ENCODE data around the gene LRPPRC.

LRPPRC gene

GRCh38 chr2:43874776-43875451, 120.9 kb downstream of the LRPPRC start:
- no peak for FAIRE-seq
- DNase-seq (ENCODE audit: insufficient read length, low spot score), result no peak

GRCh38 chr2:43872151-43872550, 123.6 kb downstream of the LRPPRC start:
- DNase-seq (ENCODE audit: insufficient read length, low spot score), result no peak
- FAIRE-seq, result no peak

GRCh38 chr2:43855292-43855691, 140.5 kb downstream of the LRPPRC start:
- DNase-seq (ENCODE audit: insufficient read length, low spot score) (no peak), FAIRE-seq (no peak)

GRCh38 chr2:43854671-43855070, 141.1 kb downstream of the LRPPRC start:
- DNase-seq (ENCODE audit: insufficient read length, low spot score) (no peak), FAIRE-seq (no peak)

- FAIRE-seq (no peak), DNase-seq (ENCODE audit: insufficient read length, low spot score) (no peak)
Measured at GRCh38 chr2:43853141-43854081, 142.4 kb downstream of the LRPPRC start.

GRCh38 chr2:43852196-43852730, 143.5 kb downstream of the LRPPRC start:
- FAIRE-seq, result no peak
- DNase-seq (ENCODE audit: insufficient read length, low spot score), result no peak

GRCh38 chr2:43851011-43851980, 144.5 kb downstream of the LRPPRC start:
- DNase-seq (ENCODE audit: insufficient read length, low spot score) (no peak), FAIRE-seq (no peak)

GRCh38 chr2:43848214-43848613, 147.6 kb downstream of the LRPPRC start:
- no peak for DNase-seq (ENCODE audit: insufficient read length, low spot score)
- no peak for FAIRE-seq

GRCh38 chr2:43846140-43846793, 149.5 kb downstream of the LRPPRC start:
- FAIRE-seq (no peak), DNase-seq (ENCODE audit: insufficient read length, low spot score) (no peak)

- no peak for FAIRE-seq
- DNase-seq (ENCODE audit: insufficient read length, low spot score), result no peak
Measured at GRCh38 chr2:43845181-43845580, 150.6 kb downstream of the LRPPRC start.

GRCh38 chr2:43842866-43843226, 152.9 kb downstream of the LRPPRC start:
- FAIRE-seq (no peak), DNase-seq (ENCODE audit: insufficient read length, low spot score) (no peak)

GRCh38 chr2:43841949-43842865, 153.6 kb downstream of the LRPPRC start:
- FAIRE-seq (no peak), DNase-seq (ENCODE audit: insufficient read length, low spot score) (no peak)

GRCh38 chr2:43840965-43841364, 154.8 kb downstream of the LRPPRC start:
- FAIRE-seq (no peak), DNase-seq (ENCODE audit: insufficient read length, low spot score) (no peak)

GRCh38 chr2:43839776-43840564, 155.8 kb downstream of the LRPPRC start:
- FAIRE-seq, result no peak
- no peak for DNase-seq (ENCODE audit: insufficient read length, low spot score)

- FAIRE-seq (no peak), DNase-seq (ENCODE audit: insufficient read length, low spot score) (no peak)
Measured at GRCh38 chr2:43838560-43839267, 157.1 kb downstream of the LRPPRC start, which contains the start of the genes ABCG5 and ABCG8. Gene ABCG5 (minus strand): TSS chr2:43838839. CDS start chr2:43838679, 160 bp downstream. Gene ABCG8 (plus strand): TSS chr2:43838971. CDS start chr2:43839054, 83 bp downstream.

GRCh38 chr2:43837831-43838559, 157.8 kb downstream of the LRPPRC start:
- no peak for FAIRE-seq
- no peak for DNase-seq (ENCODE audit: insufficient read length, low spot score)

- no peak for DNase-seq (ENCODE audit: insufficient read length, low spot score)
- no peak for FAIRE-seq
Measured at GRCh38 chr2:43837033-43837432, 158.8 kb downstream of the LRPPRC start.

Data from GM19239 (cell line).